Measurements from ENCODE around the gene IGFALS. TPM values are rescaled to one million over a fixed set of nuclear protein-coding genes. Genes with fewer than 3 reads are reported as not detected.

Gene IGFALS
- total and polyA plus RNA-seq, 7 donors = 0.46 to 2.2 (median 1.2) TPM

GRCh38 chr16:1743376-1744337 lies 49.8 kb downstream of the IGFALS start:
- Histone ChIP-seq H3K9me3 (no peaks in the 10 kb centered on the region), H3K36me3 (peaks cover 29 to 73% (median 37%) of the 10 kb centered on the region in 4 donors), H3K4me3 (no peak overlapping the region), H3K27me3 (no peaks in the 10 kb centered on the region), H3K27ac (no peak overlapping the region), H3K4me1 (no peaks in the 10 kb centered on the region)
- no peak for DNase-seq
- no peak for TF ChIP-seq CTCF (IDR thresholded peaks at IDR 0.05)
- no peak for TF ChIP-seq EP300 (IDR thresholded peaks at IDR 0.05)
- TF ChIP-seq POLR2A (IDR thresholded peaks at IDR 0.05) = no peak
- TF ChIP-seq POLR2AphosphoS5 (IDR thresholded peaks at IDR 0.05) = no peak
- intact Hi-C loops (cut with DNase I) = no loop called here
- 91 to 92% methylated on average over 32 of the region's 32 CpGs for WGBS, 2 donors

- no peak for DNase-seq
- Histone ChIP-seq H3K27ac (no peak overlapping the region), H3K4me1 (no peaks in the 10 kb centered on the region), H3K36me3 (peaks cover 14 to 53% (median 19%) of the 10 kb centered on the region in 4 donors), H3K27me3 (no peaks in the 10 kb centered on the region), H3K9me3 (no peaks in the 10 kb centered on the region), H3K4me3 (no peak overlapping the region)
- intact Hi-C loops (cut with DNase I) = no loop called here
- TF ChIP-seq EP300 (IDR thresholded peaks at IDR 0.05) (no peak), CTCF (IDR thresholded peaks at IDR 0.05) (no peak), POLR2A (IDR thresholded peaks at IDR 0.05) (no peak), POLR2AphosphoS5 (IDR thresholded peaks at IDR 0.05) (no peak)
- WGBS, 2 donors = 95 to 96% methylated on average over 19 of the region's 19 CpGs
Observed at GRCh38 chr16:1741553-1742165, 51.8 kb downstream of the IGFALS start.

- Histone ChIP-seq H3K4me1 (no peaks in the 10 kb centered on the region), H3K27me3 (no peaks in the 10 kb centered on the region), H3K36me3 (peaks cover 14 to 46% (median 18%) of the 10 kb centered on the region in 4 donors), H3K27ac (no peak overlapping the region), H3K9me3 (no peaks in the 10 kb centered on the region), H3K4me3 (no peak overlapping the region)
- TF ChIP-seq POLR2AphosphoS5 (IDR thresholded peaks at IDR 0.05) (no peak), EP300 (IDR thresholded peaks at IDR 0.05) (no peak), POLR2A (IDR thresholded peaks at IDR 0.05) (no peak), CTCF (IDR thresholded peaks at IDR 0.05) (no peak)
- 94 to 96% methylated on average over 30 of the region's 30 CpGs for WGBS, 2 donors
- intact Hi-C loops (cut with DNase I) = no loop called here
- DNase-seq = no peak
Observed at GRCh38 chr16:1740781-1741490, 52.6 kb downstream of the IGFALS start.

Other genes with a start within 250 kb of the IGFALS start
- 10 to 100 TPM in 3 of 4 donors, 1 to 10 TPM in 1; 9.2 to 36.8 (median 16.8) TPM for gene IFT140, start 181.6 kb downstream of the IGFALS start, total RNA-seq
- 10 to 100 TPM in 1 of 3 donors, 1 to 10 TPM in 2; 3.7 to 10.2 (median 4.8) TPM for gene IFT140, start 181.6 kb downstream of the IGFALS start, polyA plus RNA-seq
- gene CRAMP1, start 181.3 kb downstream of the IGFALS start, total RNA-seq = 10 to 100 TPM in 1 of 4 donors, 1 to 10 TPM in 3; 6.4 to 24.6 (median 8.0) TPM
- 10 to 100 TPM in 1 of 3 donors, 1 to 10 TPM in 2; 2.4 to 13.5 (median 2.5) TPM for gene CRAMP1, start 181.3 kb downstream of the IGFALS start, polyA plus RNA-seq
- 10 to 100 TPM; 12.4 to 18.1 (median 17.3) TPM for gene JPT2, start 115.4 kb downstream of the IGFALS start, total RNA-seq
- 10 to 100 TPM; 25.2 to 53.7 (median 33.8) TPM for gene JPT2, start 115.4 kb downstream of the IGFALS start, polyA plus RNA-seq
- 10 to 100 TPM; 22.1 to 80.9 (median 30.8) TPM for gene MAPK8IP3, start 87.5 kb downstream of the IGFALS start, total RNA-seq
- gene MAPK8IP3, start 87.5 kb downstream of the IGFALS start, polyA plus RNA-seq = 10 to 100 TPM in 1 of 3 donors, 1 to 10 TPM in 2; 3.6 to 79.1 (median 5.5) TPM
- 100 to 1,000 TPM in 3 of 4 donors, 10 to 100 TPM in 1; 79.8 to 152 (median 128) TPM for gene NME3, start 22.2 kb downstream of the IGFALS start, total RNA-seq
- gene NME3, start 22.2 kb downstream of the IGFALS start, polyA plus RNA-seq = 10 to 100 TPM; 32.4 to 87.8 (median 41.4) TPM
- gene EME2, start 20.9 kb downstream of the IGFALS start, total RNA-seq = 10 to 100 TPM in 1 of 4 donors, 1 to 10 TPM in 3; 4.3 to 10.5 (median 7.2) TPM
- 10 to 100 TPM in 1 of 3 donors, 1 to 10 TPM in 2; 1.8 to 17.1 (median 2.5) TPM for gene EME2, start 20.9 kb downstream of the IGFALS start, polyA plus RNA-seq
- 100 to 1,000 TPM in 1 of 4 donors, 10 to 100 TPM in 3; 61.5 to 104 (median 71.1) TPM for gene MRPS34, start 20.6 kb downstream of the IGFALS start, total RNA-seq
- gene MRPS34, start 20.6 kb downstream of the IGFALS start, polyA plus RNA-seq = 100 to 1,000 TPM; 114 to 198 (median 129) TPM
- gene SPSB3, start 11.1 kb downstream of the IGFALS start, total RNA-seq = 10 to 100 TPM; 61.4 to 98.4 (median 78.9) TPM
- 10 to 100 TPM; 34.4 to 59.5 (median 40.2) TPM for gene SPSB3, start 11.1 kb downstream of the IGFALS start, polyA plus RNA-seq
- 100 to 1,000 TPM in 2 of 4 donors, 10 to 100 TPM in 2; 77.8 to 170 (median 98.1) TPM for gene NUBP2, start 10.7 kb downstream of the IGFALS start, total RNA-seq
- 10 to 100 TPM; 53.5 to 69.1 (median 56.6) TPM for gene NUBP2, start 10.7 kb downstream of the IGFALS start, polyA plus RNA-seq
- 100 to 1,000 TPM in 3 of 4 donors, 10 to 100 TPM in 1; 73.4 to 163 (median 140) TPM for gene HAGH, start 33.1 kb upstream of the IGFALS start, total RNA-seq
- gene HAGH, start 33.1 kb upstream of the IGFALS start, polyA plus RNA-seq = 10 to 100 TPM; 54.1 to 86.9 (median 68.4) TPM
- gene FAHD1, start 33.5 kb upstream of the IGFALS start, total RNA-seq = 10 to 100 TPM; 27.7 to 35.0 (median 29.3) TPM
- gene FAHD1, start 33.5 kb upstream of the IGFALS start, polyA plus RNA-seq = 100 to 1,000 TPM in 1 of 3 donors, 10 to 100 TPM in 2; 58.9 to 137 (median 62.5) TPM
- gene MEIOB, start 78.5 kb upstream of the IGFALS start, total RNA-seq = not detected
- gene MEIOB, start 78.5 kb upstream of the IGFALS start, polyA plus RNA-seq = under 1 TPM in 1 of 3 donors, not detected in 2; 0.10 TPM
- gene HS3ST6, start 124.7 kb upstream of the IGFALS start, total RNA-seq = not detected
- gene HS3ST6, start 124.7 kb upstream of the IGFALS start, polyA plus RNA-seq = 1 to 10 TPM in 1 of 3 donors, under 1 TPM in 1, not detected in 1; 0.09 to 6.0 TPM
- gene MSRB1, start 149.5 kb upstream of the IGFALS start, total RNA-seq = 10 to 100 TPM; 17.8 to 35.7 (median 19.0) TPM
- 100 to 1,000 TPM in 1 of 3 donors, 10 to 100 TPM in 2; 64.7 to 136 (median 69.1) TPM for gene MSRB1, start 149.5 kb upstream of the IGFALS start, polyA plus RNA-seq
- gene RPL3L, start 161.0 kb upstream of the IGFALS start, total RNA-seq = not detected
- under 1 TPM in 2 of 3 donors, not detected in 1; 0.04 to 0.60 TPM for gene RPL3L, start 161.0 kb upstream of the IGFALS start, polyA plus RNA-seq
- 100 to 1,000 TPM; 200 to 332 (median 264) TPM for gene NDUFB10, start 165.8 kb upstream of the IGFALS start, total RNA-seq
- 100 to 1,000 TPM; 298 to 489 (median 369) TPM for gene NDUFB10, start 165.8 kb upstream of the IGFALS start, polyA plus RNA-seq
- 1,000 to 10,000 TPM; 1,478 to 1,994 (median 1,643) TPM for gene RPS2, start 171.1 kb upstream of the IGFALS start, total RNA-seq
- gene RPS2, start 171.1 kb upstream of the IGFALS start, polyA plus RNA-seq = 1,000 to 10,000 TPM; 1,713 to 3,277 (median 2,927) TPM
- gene RNF151, start 173.2 kb upstream of the IGFALS start, total RNA-seq = not detected
- gene RNF151, start 173.2 kb upstream of the IGFALS start, polyA plus RNA-seq = under 1 TPM in 1 of 3 donors, not detected in 2; 0.10 TPM
- gene TBL3, start 178.3 kb upstream of the IGFALS start, total RNA-seq = 10 to 100 TPM; 19.4 to 27.4 (median 26.1) TPM
- gene TBL3, start 178.3 kb upstream of the IGFALS start, polyA plus RNA-seq = 10 to 100 TPM; 14.3 to 37.4 (median 14.4) TPM
- gene NOXO1, start 187.8 kb upstream of the IGFALS start, total RNA-seq = not detected
- 10 to 100 TPM; 13.8 to 47.3 (median 15.0) TPM for gene NOXO1, start 187.8 kb upstream of the IGFALS start, polyA plus RNA-seq
- 10 to 100 TPM; 17.5 to 23.8 (median 21.2) TPM for gene GFER, start 190.5 kb upstream of the IGFALS start, total RNA-seq
- 100 to 1,000 TPM in 1 of 3 donors, 10 to 100 TPM in 2; 67.3 to 125 (median 82.9) TPM for gene GFER, start 190.5 kb upstream of the IGFALS start, polyA plus RNA-seq
- gene SYNGR3, start 196.3 kb upstream of the IGFALS start, total RNA-seq = 1 to 10 TPM in 3 of 4 donors, under 1 TPM in 1; 0.82 to 8.3 (median 6.3) TPM
- 1 to 10 TPM in 2 of 3 donors, under 1 TPM in 1; 0.60 to 4.0 (median 1.2) TPM for gene SYNGR3, start 196.3 kb upstream of the IGFALS start, polyA plus RNA-seq
- gene ZNF598, start 216.1 kb upstream of the IGFALS start, total RNA-seq = 10 to 100 TPM; 12.8 to 27.2 (median 17.7) TPM
- 10 to 100 TPM; 20.3 to 57.0 (median 21.0) TPM for gene ZNF598, start 216.1 kb upstream of the IGFALS start, polyA plus RNA-seq
- not detected for gene NPW, start 226.1 kb upstream of the IGFALS start, total RNA-seq
- gene NPW, start 226.1 kb upstream of the IGFALS start, polyA plus RNA-seq = under 1 TPM in 1 of 3 donors, not detected in 2; 0.71 TPM
- gene NHERF2, start 233.2 kb upstream of the IGFALS start, total RNA-seq = 10 to 100 TPM; 23.5 to 57.9 (median 29.5) TPM
- 100 to 1,000 TPM in 1 of 3 donors, 10 to 100 TPM in 2; 46.7 to 105 (median 65.4) TPM for gene NHERF2, start 233.2 kb upstream of the IGFALS start, polyA plus RNA-seq

All from sigmoid colon (tissue), 7 donors.